HG03025 (cell line): Measurements from ENCODE around the gene B4GALNT4.
"Not testable (repeated sequence)": the region's sequence is repeated elsewhere in the genome, so short reads cannot be mapped to it uniquely, and the experiment has no call there.

Experiments used
- ATAC-seq: cut with Tn5 transposase; IDR thresholded peaks from one replicate; pipeline ENCODE4 v1.9.1; 2021; ENCODE audit warnings: mild to moderate bottlenecking, moderate library complexity; ENCODE audit not compliant: unreplicated experiment, low FRiP score

B4GALNT4 gene

GRCh38 chr11:373716-374551, 4.6 kb downstream of the B4GALNT4 start:
- ATAC-seq = no peak

GRCh38 chr11:375065-376025, 6.0 kb downstream of the B4GALNT4 start:
- ATAC-seq = no peak

- no peak for ATAC-seq
Measured at GRCh38 chr11:376531-377173, 7.4 kb downstream of the B4GALNT4 start.

- ATAC-seq = no peak
Measured at GRCh38 chr11:377174-377865, 8.0 kb downstream of the B4GALNT4 start.

GRCh38 chr11:377883-378500, 8.7 kb downstream of the B4GALNT4 start:
- ATAC-seq = no peak

- no peak for ATAC-seq
Measured at GRCh38 chr11:379205-380094, 10.2 kb downstream of the B4GALNT4 start.

- ATAC-seq = no peak
Measured at GRCh38 chr11:380095-380480, 10.8 kb downstream of the B4GALNT4 start.

GRCh38 chr11:380491-380890, 11.2 kb downstream of the B4GALNT4 start:
- ATAC-seq = no peak

- no peak for ATAC-seq
Measured at GRCh38 chr11:380996-381395, 11.7 kb downstream of the B4GALNT4 start.

- no peak for ATAC-seq
Measured at GRCh38 chr11:381501-382072, 12.3 kb downstream of the B4GALNT4 start.

GRCh38 chr11:382081-382629, 12.9 kb downstream of the B4GALNT4 start:
- no peak for ATAC-seq

- ATAC-seq = no peak
Measured at GRCh38 chr11:383431-383830, 14.1 kb downstream of the B4GALNT4 start.

GRCh38 chr11:384511-384910, 15.2 kb downstream of the B4GALNT4 start:
- ATAC-seq = no peak

- ATAC-seq = no peak
Measured at GRCh38 chr11:385594-386351, 16.5 kb downstream of the B4GALNT4 start.

GRCh38 chr11:386483-386882, 17.2 kb downstream of the B4GALNT4 start:
- no peak for ATAC-seq

GRCh38 chr11:387193-387793, 18.0 kb downstream of the B4GALNT4 start:
- no peak for ATAC-seq

- not testable (repeated sequence) for ATAC-seq
Measured at GRCh38 chr11:389369-389768, 20.1 kb downstream of the B4GALNT4 start.
